HCT116 (cell line): ENCODE measurements around the gene ADAMTS5. TPM values are rescaled to one million over a fixed set of nuclear protein-coding genes. Genes with fewer than 3 reads are reported as not detected.

ENCODE experiments used
- ATAC-seq: fragments of 200-7000 bp; cut with Tn5 transposase; 2 replicates; pipeline ENCODE4 v1.9.1; 2020; ENCODE audit warnings: mild to moderate bottlenecking, moderate library complexity
- BruUV-seq: library from RNA; stranded (reverse); fragments of 400-500 nt; replicated peaks from 2 replicates; lab custom pipeline; 2021; lab: Mats Ljungman, UMichigan
- CTCF ChIA-PET: fragments of 300-600 bp; sonication (Branson Sonifier 250); formaldehyde crosslinking; loops from one replicate; lab custom pipeline; 2021; ENCODE audit warnings: antibody characterized with exemption; lab: Charles Lee
- POLR2A ChIA-PET: fragments of 300-600, 350-600 bp; sonication (Branson Sonifier 250); formaldehyde crosslinking; loops from one replicate; lab custom pipeline; 2021; ENCODE audit warnings: antibody characterized with exemption; lab: Charles Lee
- RAD21 ChIA-PET, 2 experiments: fragments of 300-600 bp; sonication (Branson Sonifier 250); formaldehyde crosslinking; loops; one replicate each; lab custom pipeline; 2023; ENCODE audit warnings: low total read pairs in 2 of 2; ENCODE audit not compliant: uncharacterized antibody in 2 of 2, unreplicated experiment in 2 of 2, low non-redundant PET in 1 of 2; lab: Charles Lee
- DNase-seq: peaks from one replicate; pipeline ENCODE4 v3.0.0-alpha.2; 2010; ENCODE audit warnings: low read depth, low spot score
- H2AFZ ChIP-seq: fragments of 200-600 bp; shearing (Covaris generic), sonication (generic); 2 replicates; pipeline ENCODE4 v1.6.1; 2017; ENCODE audit warnings: low read depth, mixed run types, mixed read lengths, antibody characterized with exemption, low read length; ENCODE audit not compliant: poor library complexity, severe bottlenecking
- H3K27ac ChIP-seq: 2 replicates; pipeline ENCODE4 v1.5.1; 2012; ENCODE audit warnings: low read depth, low read length
- H3K27me3 ChIP-seq: fragments of 200-600 bp; sonication (generic); 2 replicates; pipeline ENCODE4 v1.6.1; 2016; ENCODE audit warnings: mixed run types, low read length, mixed read lengths; ENCODE audit not compliant: insufficient read depth
- H3K36me3 ChIP-seq, 2 experiments: fragments of 200-500 bp in 1 of 2; fragments of 200-600 bp in 1 of 2; sonication (Bioruptor generic) in 1 of 2; sonication (generic) in 1 of 2; 2 replicates each; pipeline versions ENCODE4 v1.5.1 to v1.6.1; 2014 to 2016; ENCODE audit warnings: low read length in 2 of 2, inconsistent platforms in 1 of 2, mixed read lengths in 1 of 2, mixed run types in 1 of 2; ENCODE audit not compliant: insufficient read depth in 2 of 2, control insufficient read depth in 1 of 2
- H3K4me1 ChIP-seq, 2 experiments: fragments of 200-600 bp in 1 of 2; sonication (generic) in 1 of 2; 2 replicates each; pipeline versions ENCODE4 v1.5.1 to v1.6.1; 2012 to 2017; ENCODE audit warnings: low read length in 2 of 2, inconsistent platforms in 1 of 2, mild to moderate bottlenecking in 1 of 2, mixed read lengths in 1 of 2, mixed run types in 1 of 2, moderate library complexity in 1 of 2; ENCODE audit not compliant: insufficient read depth in 2 of 2, control insufficient read depth in 1 of 2
- H3K4me2 ChIP-seq: fragments of 200-600 bp; sonication (generic); 2 replicates; pipeline ENCODE4 v1.6.1; 2017; ENCODE audit warnings: mixed run types, low read length, mixed read lengths
- H3K4me3 ChIP-seq, 2 experiments: fragments of 200-600 bp in 1 of 2; sonication (generic) in 1 of 2; replicated peaks in 1 of 2; 2 replicates each; pipeline ENCODE4 v1.5.1; 2011 to 2016; ENCODE audit warnings: low read length in 2 of 2, control low read depth in 1 of 2, low read depth in 1 of 2, mild to moderate bottlenecking in 1 of 2, mixed read lengths in 1 of 2, mixed run types in 1 of 2
- H3K79me2 ChIP-seq: fragments of 200-600 bp; sonication (generic); 2 replicates; pipeline ENCODE4 v1.6.1; 2017; ENCODE audit warnings: mild to moderate bottlenecking, mixed run types, low read length, moderate library complexity, mixed read lengths; ENCODE audit not compliant: insufficient read depth
- H3K9ac ChIP-seq: fragments of 200-600 bp; sonication (generic); 2 replicates; pipeline ENCODE4 v1.6.1; 2016; ENCODE audit warnings: low read length, mixed read lengths
- H3K9me2 ChIP-seq: fragments of 200-600 bp; sonication (generic), shearing (Covaris generic); 2 replicates; pipeline ENCODE4 v1.6.1; 2017; ENCODE audit warnings: mixed run types, mild to moderate bottlenecking, moderate library complexity; ENCODE audit not compliant: insufficient read depth
- H3K9me3 ChIP-seq, 2 experiments: fragments of 200-500 bp in 1 of 2; fragments of 200-600 bp in 1 of 2; sonication (Bioruptor generic) in 1 of 2; sonication (generic) in 1 of 2; 2 replicates each; pipeline ENCODE4 v1.6.1; 2014 to 2017; ENCODE audit warnings: low read length in 2 of 2, mixed read lengths in 2 of 2, inconsistent platforms in 1 of 2, low read depth in 1 of 2, mild to moderate bottlenecking in 1 of 2, mixed run types in 1 of 2, moderate library complexity in 1 of 2; ENCODE audit not compliant: control insufficient read depth in 1 of 2, insufficient read depth in 1 of 2
- H4K20me1 ChIP-seq: fragments of 200-600 bp; sonication (generic), shearing (Covaris generic); 2 replicates; pipeline ENCODE4 v1.6.1; 2017; ENCODE audit warnings: mixed run types, mild to moderate bottlenecking, moderate library complexity; ENCODE audit not compliant: insufficient read depth
- ATF3 ChIP-seq: IDR thresholded peaks from 2 replicates; pipeline ENCODE4 v1.6.1; 2012
- CBX3 ChIP-seq: IDR thresholded peaks from 2 replicates; pipeline ENCODE4 v1.6.1; 2012; ENCODE audit warnings: low read depth
- CEBPB ChIP-seq: IDR thresholded peaks from 2 replicates; pipeline ENCODE4 v1.6.1; 2012; ENCODE audit warnings: low read depth
- CTCF ChIP-seq, 3 experiments: fragments of 200-600 bp in 1 of 3; sonication (generic) in 1 of 3; IDR thresholded peaks in 2 of 3; conservative IDR thresholded peaks in 1 of 3; 2 replicates each; pipeline ENCODE4 v1.5.1; 2012 to 2017; ENCODE audit warnings: low read depth in 2 of 3, low read length in 2 of 3, antibody characterized with exemption in 1 of 3, borderline replicate concordance in 1 of 3, control low read depth in 1 of 3, mild to moderate bottlenecking in 1 of 3, mixed read lengths in 1 of 3, mixed run types in 1 of 3, moderate library complexity in 1 of 3; ENCODE audit not compliant: insufficient read depth in 1 of 3
- EGR1 ChIP-seq: IDR thresholded peaks from 2 replicates; pipeline ENCODE4 v1.6.1; 2012; ENCODE audit warnings: low read depth
- ELF1 ChIP-seq: IDR thresholded peaks from 2 replicates; pipeline ENCODE4 v1.6.1; 2012; ENCODE audit warnings: low read depth, borderline replicate concordance
- EZH2 ChIP-seq: fragments of 200-600 bp; sonication (generic); IDR thresholded peaks from 2 replicates; pipeline ENCODE4 v1.6.1; 2017; ENCODE audit warnings: antibody characterized with exemption, mixed run types
- EZH2phosphoT487 ChIP-seq: fragments of 200-600 bp; IDR thresholded peaks from 2 replicates; pipeline ENCODE4 v1.6.1; 2018; ENCODE audit warnings: antibody characterized with exemption, borderline replicate concordance
- JUND ChIP-seq: IDR thresholded peaks from 2 replicates; pipeline ENCODE4 v1.6.1; 2012
- MAX ChIP-seq: IDR thresholded peaks from 2 replicates; pipeline ENCODE4 v1.6.1; 2012
- POLR2AphosphoS5 ChIP-seq: IDR thresholded peaks from 2 replicates; pipeline ENCODE4 v1.6.1; 2011; ENCODE audit warnings: mild to moderate bottlenecking, low read depth, low read length, moderate library complexity
- RAD21 ChIP-seq: IDR thresholded peaks from 2 replicates; pipeline ENCODE4 v1.6.1; 2012; ENCODE audit warnings: low read depth, mild to moderate bottlenecking
- SIN3A ChIP-seq: IDR thresholded peaks from 2 replicates; pipeline ENCODE4 v1.6.1; 2012; ENCODE audit warnings: low read depth
- SP1 ChIP-seq: IDR thresholded peaks from 2 replicates; pipeline ENCODE4 v1.6.1; 2012; ENCODE audit warnings: low read depth
- SRF ChIP-seq: IDR thresholded peaks from 2 replicates; pipeline ENCODE4 v1.6.1; 2012; ENCODE audit warnings: low read depth
- YY1 ChIP-seq: IDR thresholded peaks from 2 replicates; pipeline ENCODE4 v1.6.1; 2011; ENCODE audit warnings: low read length, low read depth, moderate library complexity, mild to moderate bottlenecking; ENCODE audit not compliant: insufficient replicate concordance; ENCODE audit errors: extremely low read depth
- ZFX ChIP-seq: fragments of 450-650 bp; IDR thresholded peaks from 2 replicates; pipeline ENCODE4 v1.6.1; 2017
- intact Hi-C: fragments of 100-400 bp; cut with micrococcal nuclease; formaldehyde crosslinking; loops from 2 replicates; pipeline ENCODE4 v1.10.0; 2022
- total RNA-seq: library from RNA; stranded (reverse); gene quantifications from one replicate; pipeline ENCODE4 v1.2.1, GENCODE V29; 2021; ENCODE audit not compliant: unreplicated experiment

The ADAMTS5 gene
- total RNA-seq, 1 experiment from 2014 or later = 0.02 TPM

GRCh38 chr21:26914557-26914956, 52.3 kb downstream of the ADAMTS5 start:
- Histone ChIP-seq H3K4me1 (no peaks in the 10 kb centered on the region), H3K36me3 (no peaks in the 10 kb centered on the region), H4K20me1 (no peaks in the 10 kb centered on the region), H3K9me2 (no peaks in the 10 kb centered on the region), H3K79me2 (no peaks in the 10 kb centered on the region), H3K9ac (no peak overlapping the region), H3K4me2 (no peak overlapping the region), H2AFZ (no peak overlapping the region), H3K9me3 (peaks cover 12 to 16% of the 10 kb centered on the region in 2 experiments; a peak in 2 of 4 replicates), H3K4me3 (no peak overlapping the region), H3K27me3 (no peaks in the 10 kb centered on the region), H3K27ac (no peak overlapping the region)
- ATAC-seq = no peak
- TF ChIP-seq POLR2AphosphoS5 = no peak
- TF ChIP-seq CTCF (IDR thresholded peaks at IDR 0.05 in 2 of 3, conservative IDR thresholded peaks at IDR 0.05 in 1 of 3; ENCODE audit: borderline replicate concordance in 1 of 3, insufficient read depth in 1 of 3, low read depth in 2 of 3, low read length in 2 of 3) = no peak
- no peak for TF ChIP-seq ELF1
- TF ChIP-seq EGR1 = no peak
- POLR2A ChIA-PET = no interaction called here
- RAD21 ChIA-PET = no interaction called here
- intact Hi-C loops = no loop called here
- CTCF ChIA-PET = no interaction called here
- no peak for DNase-seq
- BruUV-seq = no TSS peak

GRCh38 chr21:26912466-26912865, 54.4 kb downstream of the ADAMTS5 start:
- peaks cover 17 to 18% of the 10 kb centered on the region in 2 experiments; a peak in 2 of 4 replicates for H3K9me3 ChIP-seq
- no peaks in the 10 kb centered on the region for H3K4me1 ChIP-seq
- CTCF ChIA-PET = no interaction called here
- H3K27ac ChIP-seq = no peak overlapping the region
- TF ChIP-seq EGR1 = no peak
- TF ChIP-seq ELF1 = no peak
- TF ChIP-seq RAD21 = no peak
- no peak for TF ChIP-seq ATF3
- no peak for TF ChIP-seq ZFX
- TF ChIP-seq CTCF (IDR thresholded peaks at IDR 0.05 in 2 of 3, conservative IDR thresholded peaks at IDR 0.05 in 1 of 3; ENCODE audit: borderline replicate concordance in 1 of 3, insufficient read depth in 1 of 3, low read depth in 2 of 3, low read length in 2 of 3) = no peak
- TF ChIP-seq EZH2 = no peak
- no peak for TF ChIP-seq CBX3
- TF ChIP-seq JUND = no peak
- no peak for TF ChIP-seq YY1
- no peak for TF ChIP-seq EZH2phosphoT487
- no peak for TF ChIP-seq SP1
- TF ChIP-seq SIN3A = no peak
- TF ChIP-seq CEBPB = no peak
- TF ChIP-seq MAX = no peak
- TF ChIP-seq POLR2AphosphoS5 = no peak
- no peak for TF ChIP-seq SRF
- no peaks in the 10 kb centered on the region for H3K36me3 ChIP-seq
- intact Hi-C loops = no loop called here
- DNase-seq (no peak), ATAC-seq (no peak)
- POLR2A ChIA-PET = no interaction called here
- RAD21 ChIA-PET = no interaction called here
- H3K79me2 ChIP-seq = no peaks in the 10 kb centered on the region
- H3K4me2 ChIP-seq = no peak overlapping the region
- no peak overlapping the region for H3K9ac ChIP-seq
- BruUV-seq = no TSS peak
- H3K4me3 ChIP-seq = no peak overlapping the region
- H4K20me1 ChIP-seq = no peaks in the 10 kb centered on the region
- H2AFZ ChIP-seq = no peak overlapping the region
- no peaks in the 10 kb centered on the region for H3K27me3 ChIP-seq
- no peaks in the 10 kb centered on the region for H3K9me2 ChIP-seq
